ENCODE data around the gene LDB2.

- no peak for TF ChIP-seq CTCF (IDR thresholded peaks at IDR 0.05)
- no peak for TF ChIP-seq POLR2A (IDR thresholded peaks at IDR 0.05)
Observed at GRCh38 chr4:16692961-16693506, 205.4 kb downstream of the LDB2 start.
